Measurements from ENCODE around the gene FAM124A.

Gene FAM124A

GRCh38 chr13:51308781-51309180 lies 86.6 kb downstream of the FAM124A start:
- DNase-seq (ENCODE audit: low spot score), result no peak

DNA sequence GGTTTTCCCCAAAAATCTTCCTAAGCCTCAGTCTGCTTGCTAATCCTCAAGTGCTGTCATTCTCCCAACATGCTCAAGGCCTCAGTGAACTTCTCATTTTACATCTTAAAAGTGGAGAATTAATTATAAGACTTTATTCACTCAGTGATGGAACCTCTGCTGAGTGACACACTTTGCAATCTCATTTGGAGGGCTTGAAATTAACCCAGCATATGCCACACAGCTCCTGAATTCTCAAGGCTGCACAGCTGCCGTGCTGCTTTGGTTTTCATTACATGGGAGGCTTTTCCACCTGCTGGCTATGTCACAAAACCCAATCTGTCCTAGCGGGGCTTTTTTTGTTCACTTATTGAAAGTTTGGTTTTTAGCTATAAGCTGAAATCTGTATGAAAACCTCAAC lies 89.0 kb downstream of the FAM124A start:
- DNase-seq (ENCODE audit: low spot score), result no peak

GRCh38 chr13:51311957-51312520 lies 89.8 kb downstream of the FAM124A start:
- no peak for DNase-seq (ENCODE audit: low spot score)

DNA sequence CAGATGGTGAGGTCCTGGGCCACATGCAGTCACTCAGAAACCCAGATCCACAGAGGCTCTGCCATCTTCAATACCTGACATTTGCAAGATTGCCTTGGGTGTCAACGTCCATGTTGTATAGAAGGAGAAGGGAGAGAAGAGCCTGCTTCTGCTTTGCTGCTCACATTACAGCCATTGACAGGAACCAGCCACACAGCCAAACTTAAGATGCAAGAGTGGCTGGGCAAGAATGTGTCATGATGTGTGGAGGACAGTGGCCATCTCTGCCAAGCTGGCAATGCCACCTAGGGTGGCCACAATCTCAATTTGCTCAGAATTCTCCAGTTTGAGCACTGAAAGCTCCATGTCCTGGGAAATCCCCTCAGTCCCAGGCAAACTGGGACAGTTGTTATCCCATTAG lies 91.4 kb downstream of the FAM124A start:
- DNase-seq (ENCODE audit: low spot score), result no peak

DNA sequence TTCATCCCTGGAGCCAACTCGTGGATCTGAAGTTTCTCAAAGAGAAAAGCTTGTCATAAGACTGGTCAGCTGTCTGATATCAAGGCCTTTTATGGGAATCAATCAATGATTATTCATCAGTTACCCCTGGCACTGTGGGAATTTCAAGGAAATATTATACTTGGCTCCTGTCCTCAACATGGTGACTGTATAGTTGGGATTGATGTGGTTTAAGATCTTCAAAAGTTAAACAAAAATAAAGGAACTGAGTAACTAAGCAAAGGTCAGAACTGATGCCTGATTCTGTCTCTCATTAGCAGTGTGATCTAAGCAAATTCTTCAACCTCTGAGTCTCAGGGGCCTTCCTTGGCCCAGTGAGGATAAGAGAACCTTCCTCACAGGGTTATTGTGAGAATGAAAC lies 95.1 kb downstream of the FAM124A start:
- no peak for DNase-seq (ENCODE audit: low spot score)

GRCh38 chr13:51318015-51318414 lies 95.8 kb downstream of the FAM124A start:
- DNase-seq (ENCODE audit: low spot score), result no peak

- no peak for DNase-seq (ENCODE audit: low spot score)
These were observed 96.7 kb downstream of the FAM124A start for GRCh38 chr13:51318876-51319275.

DNA sequence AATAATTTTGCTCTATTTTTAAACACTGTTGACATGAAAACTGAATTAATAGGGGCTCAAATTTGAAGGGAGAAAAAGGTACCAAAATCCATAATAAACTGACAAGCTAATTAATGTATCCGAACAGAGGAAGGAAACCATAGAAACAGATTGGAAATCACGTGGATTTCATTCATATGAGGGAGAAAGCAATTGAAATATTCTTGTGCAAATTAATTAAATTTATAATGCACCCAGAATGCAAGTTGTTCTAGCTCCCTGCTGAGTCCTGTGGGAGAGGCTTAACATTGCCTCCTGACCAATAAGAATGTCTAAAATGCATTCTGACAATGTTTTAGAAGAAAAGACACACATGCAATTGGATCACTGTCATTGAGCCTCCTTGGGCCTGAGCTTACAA lies 99.6 kb downstream of the FAM124A start:
- no peak for DNase-seq (ENCODE audit: low spot score)

- no peak for DNase-seq (ENCODE audit: low spot score)
These were observed 100.6 kb downstream of the FAM124A start for GRCh38 chr13:51322826-51323225.

- no peak for DNase-seq (ENCODE audit: low spot score)
These were observed 101.8 kb downstream of the FAM124A start for GRCh38 chr13:51323824-51324511.

DNA sequence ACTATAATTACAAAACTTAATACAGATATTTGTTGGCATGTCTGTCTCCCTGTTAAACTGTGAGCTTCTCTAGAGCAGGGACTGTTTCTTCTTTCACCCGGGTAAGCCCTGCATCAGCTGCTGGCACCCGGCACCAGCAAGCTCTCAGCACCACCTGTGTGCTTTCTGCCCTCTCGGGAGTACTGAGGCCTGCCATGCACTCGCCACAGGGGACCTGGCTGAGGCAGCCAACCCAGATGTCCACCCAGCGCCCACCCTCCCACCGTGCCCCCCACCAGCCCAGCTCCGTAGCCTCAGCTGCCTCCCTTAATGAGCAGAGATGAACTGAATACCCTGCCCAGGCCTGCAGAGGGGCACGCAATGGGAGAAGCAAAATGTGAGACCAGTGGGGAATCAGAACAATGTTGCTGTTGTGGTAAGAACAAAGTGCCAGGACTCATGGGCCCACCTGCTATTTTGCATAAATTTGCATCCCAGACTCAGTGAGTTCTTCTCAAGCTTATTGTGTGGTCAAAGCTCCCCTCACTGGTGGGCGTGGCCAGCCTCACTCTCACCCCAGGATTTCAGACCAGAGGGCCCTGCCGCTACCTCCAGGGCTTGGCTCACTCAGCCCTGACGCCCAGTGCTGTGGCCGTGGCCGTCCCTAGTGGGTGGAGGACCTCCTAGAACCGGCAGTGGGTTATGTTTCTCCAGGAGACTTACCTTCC lies 102.7 kb downstream of the FAM124A start:
- no peak for DNase-seq (ENCODE audit: low spot score)

- DNase-seq (ENCODE audit: low spot score), result no peak
These were observed 103.6 kb downstream of the FAM124A start for GRCh38 chr13:51325837-51326236.

DNA sequence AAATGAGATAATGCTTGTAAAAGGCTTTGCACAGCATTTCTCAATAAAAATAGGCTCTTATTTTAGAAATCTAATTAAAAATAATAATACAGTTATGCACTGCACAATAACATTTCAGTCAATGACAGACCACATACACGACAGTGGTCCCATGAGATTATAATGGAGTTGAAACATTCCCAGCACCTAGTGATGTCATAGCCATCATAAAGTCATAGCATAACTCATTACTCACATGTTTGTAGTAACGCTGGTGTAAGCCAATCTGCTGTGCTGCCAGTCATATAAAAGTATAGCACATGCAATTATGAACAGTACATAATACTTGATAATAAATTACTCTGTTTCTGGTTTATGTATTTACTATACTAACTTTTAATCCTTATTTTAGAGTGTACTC lies 104.6 kb downstream of the FAM124A start:
- DNase-seq (ENCODE audit: low spot score), result no peak

DNA sequence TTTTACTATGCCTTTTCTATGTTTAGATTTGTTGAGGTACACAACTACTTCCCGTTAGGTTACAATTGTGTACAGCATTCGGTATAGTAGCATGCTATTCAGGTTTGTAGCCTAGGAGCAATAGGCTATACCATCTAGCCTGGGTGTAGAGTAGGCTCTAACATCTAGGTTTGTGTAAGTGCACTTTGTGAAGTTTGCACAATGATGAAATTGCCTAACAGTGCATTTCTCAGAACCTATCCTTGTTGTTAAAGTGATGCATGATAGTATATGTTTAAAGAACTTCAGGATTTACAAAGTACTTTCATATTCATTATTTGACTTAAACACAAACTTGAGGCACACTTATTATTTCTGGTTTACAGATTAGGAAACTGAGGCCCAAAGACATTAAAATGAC lies 105.8 kb downstream of the FAM124A start:
- no peak for DNase-seq (ENCODE audit: low spot score)

DNA sequence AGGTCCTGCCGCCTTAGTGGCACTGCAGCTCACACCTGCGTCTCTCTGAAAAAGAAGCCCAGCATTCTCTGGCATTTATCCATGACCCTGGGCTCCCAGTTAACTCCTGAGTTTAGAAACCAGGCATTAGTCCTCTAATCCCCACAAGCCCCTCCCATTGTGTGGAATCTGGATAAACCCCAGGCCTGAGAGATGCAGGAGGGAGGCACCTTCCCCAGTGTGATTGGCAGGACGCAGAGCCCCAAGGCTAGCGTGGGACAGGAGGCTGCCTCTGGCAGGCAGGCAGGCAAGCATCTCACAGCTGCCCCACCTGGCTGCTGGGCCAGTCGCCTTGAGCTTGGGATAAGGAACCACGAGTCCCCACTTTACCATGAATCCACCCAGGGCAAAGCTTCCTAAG lies 106.3 kb downstream of the FAM124A start:
- DNase-seq (ENCODE audit: low spot score), result no peak

DNA sequence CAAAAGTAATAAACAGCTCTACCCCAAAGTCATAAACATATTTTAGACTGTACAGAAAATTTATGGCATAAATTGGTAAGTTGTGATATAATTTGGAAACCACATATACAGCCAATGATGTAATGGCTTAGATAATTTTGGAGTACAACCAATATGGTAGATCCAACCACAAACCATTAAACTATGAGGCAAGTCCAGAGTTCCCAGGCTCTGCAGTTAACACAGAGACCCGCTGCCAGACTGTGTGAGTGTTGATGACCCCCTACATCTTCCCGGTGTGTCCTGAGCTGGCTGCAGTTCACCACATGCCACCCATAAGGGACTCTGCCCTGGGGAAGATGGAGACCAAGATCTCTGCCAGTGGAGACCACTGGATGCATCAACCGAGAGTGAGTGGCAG lies 107.4 kb downstream of the FAM124A start:
- no peak for DNase-seq (ENCODE audit: low spot score)

- no peak for DNase-seq (ENCODE audit: low spot score)
These were observed 108.6 kb downstream of the FAM124A start for GRCh38 chr13:51330791-51331190.

DNA sequence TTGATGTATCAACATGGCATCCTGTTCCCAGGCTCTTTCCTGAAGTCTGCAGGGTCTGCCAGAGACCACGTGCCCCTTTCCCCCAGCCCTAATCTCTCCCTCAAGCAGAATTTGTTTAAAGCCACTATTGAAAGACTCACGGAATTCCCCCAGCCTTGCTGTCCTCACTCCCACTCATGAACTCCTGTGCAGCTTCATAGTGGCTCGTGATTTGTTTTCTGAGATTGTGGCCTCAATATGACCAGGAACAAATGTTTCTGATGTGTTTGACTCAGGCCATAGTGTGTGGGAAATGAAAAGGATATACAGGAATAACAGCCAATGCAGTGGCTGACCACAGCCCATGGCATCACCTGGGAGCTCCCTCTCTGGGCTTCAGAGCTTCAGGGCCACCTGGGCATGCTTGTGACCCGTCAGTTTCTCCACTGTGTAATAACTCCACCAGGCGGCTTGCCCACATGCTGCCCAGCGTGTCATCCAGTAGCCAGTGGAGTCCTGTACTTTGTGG lies 109.2 kb downstream of the FAM124A start:
- DNase-seq (ENCODE audit: low spot score), result no peak

GRCh38 chr13:51332566-51333361 lies 110.6 kb downstream of the FAM124A start:
- DNase-seq (ENCODE audit: low spot score), result no peak

DNA sequence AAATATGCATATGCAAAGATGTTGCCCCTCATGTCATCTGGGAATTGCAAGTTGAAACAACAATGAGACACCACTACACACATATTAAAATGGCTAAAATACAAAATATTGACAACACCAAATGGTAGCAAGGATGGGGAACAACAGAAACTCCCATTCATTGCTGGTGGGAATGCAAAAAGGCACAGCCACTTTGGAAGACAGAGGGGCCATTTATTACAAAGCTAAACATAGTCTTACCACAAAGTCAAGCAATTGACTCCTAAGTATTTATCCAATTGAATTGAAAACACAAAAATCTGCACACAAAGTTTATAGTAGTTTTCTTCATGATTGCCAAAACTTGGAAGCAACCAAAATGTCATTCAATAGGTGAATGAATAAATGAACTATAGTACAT lies 111.2 kb downstream of the FAM124A start:
- DNase-seq (ENCODE audit: low spot score), result no peak

- DNase-seq (ENCODE audit: low spot score), result no peak
These were observed 111.6 kb downstream of the FAM124A start for GRCh38 chr13:51333826-51334225.
